ENCODE measurements around the gene CTTN. TPM values are rescaled to one million over a fixed set of nuclear protein-coding genes. Genes with fewer than 3 reads are reported as not detected.

CTTN gene
- polyA plus RNA-seq, 4 donors = 101 to 218 (median 122) TPM

DNA sequence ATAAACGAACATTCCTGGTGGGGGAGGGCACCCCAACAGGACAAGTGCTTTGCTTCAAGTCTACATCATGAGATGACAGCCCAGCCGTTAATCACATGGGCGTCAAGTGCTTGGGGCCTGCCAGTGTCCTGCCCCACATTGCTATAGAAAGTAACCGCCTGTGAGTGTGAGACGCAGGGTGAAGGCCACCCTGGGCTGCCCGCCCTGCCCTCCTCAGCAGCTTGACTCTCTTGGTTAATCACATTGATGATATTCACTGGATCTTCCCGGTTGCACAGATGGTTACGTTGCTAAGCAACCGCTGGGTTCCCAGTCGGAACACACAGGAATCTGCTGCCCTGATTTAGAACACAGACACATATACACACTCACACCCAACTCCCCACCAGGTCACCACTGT is 79.3 kb downstream of the CTTN start:
- 74 to 84% (median 80%) methylated on average over 10 of the region's 10 CpGs for WGBS, 3 donors
- Histone ChIP-seq H3K27me3 (ENCODE audit: control insufficient read depth in 3 of 3, insufficient read depth in 3 of 3, low read length in 3 of 3) (no peaks in the 10 kb centered on the region), H3K27ac (ENCODE audit: low read depth in 1 of 3, low read length in 2 of 3) (no peak overlapping the region), H3K4me1 (ENCODE audit: control insufficient read depth in 3 of 3, insufficient read depth in 2 of 3, low read depth in 1 of 3, low read length in 2 of 3) (no peaks in the 10 kb centered on the region), H3K36me3 (ENCODE audit: control insufficient read depth in 3 of 3, insufficient read depth in 2 of 3, low read depth in 1 of 3, low read length in 3 of 3) (peaks cover 0 to 50% (median 0%) of the 10 kb centered on the region in 3 donors), H3K9me3 (ENCODE audit: control insufficient read depth in 2 of 2, insufficient read depth in 1 of 2, low read depth in 1 of 2, low read length in 1 of 2) (no peaks in the 10 kb centered on the region), H3K4me3 (ENCODE audit: low read depth in 1 of 3, low read length in 3 of 3) (no peak overlapping the region)
- peak in 1 of 2 donors; percentile 14 for DNase-seq
- FAIRE-seq = no peak

DNA sequence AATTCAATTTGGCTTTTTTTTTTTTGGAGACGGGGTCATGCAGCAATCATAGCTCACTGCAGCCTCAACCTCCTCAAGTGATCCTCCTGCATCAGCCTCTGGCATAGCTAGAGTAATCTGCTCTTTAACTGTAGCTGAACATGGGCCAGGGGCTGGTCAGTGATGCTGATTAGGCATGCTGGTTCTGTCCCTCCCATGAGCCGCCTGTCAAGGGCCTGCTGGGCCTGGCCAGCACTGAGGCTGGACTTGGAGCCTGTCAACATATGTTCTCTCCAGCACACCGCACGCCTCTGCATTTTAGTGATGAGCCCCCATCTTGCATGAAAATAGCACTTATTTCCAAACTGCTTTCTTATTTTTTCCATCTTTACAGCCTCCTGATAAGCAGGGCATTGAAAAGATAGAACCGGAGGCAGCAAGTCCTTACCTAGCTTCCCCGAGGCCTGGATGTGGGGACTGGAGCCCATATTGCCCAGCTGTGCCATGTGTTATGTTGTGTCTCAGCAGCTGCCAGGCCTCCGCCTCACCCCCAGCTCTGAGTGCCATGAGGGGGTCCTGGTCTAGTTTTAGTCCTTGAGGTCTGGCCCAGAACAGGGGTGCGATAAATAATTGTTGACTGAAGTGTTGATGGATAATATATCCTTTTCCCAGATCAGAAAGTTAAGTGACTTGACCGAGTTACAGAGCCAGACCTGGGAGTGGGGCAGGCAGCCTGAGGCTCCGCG is 80.0 kb downstream of the CTTN start:
- H3K4me3 ChIP-seq (ENCODE audit: low read depth in 1 of 3, low read length in 3 of 3) = no peak overlapping the region
- H3K27ac ChIP-seq (ENCODE audit: low read depth in 1 of 3, low read length in 2 of 3) = no peak overlapping the region
- H3K27me3 ChIP-seq (ENCODE audit: control insufficient read depth in 3 of 3, insufficient read depth in 3 of 3, low read length in 3 of 3) = no peaks in the 10 kb centered on the region
- FAIRE-seq (no peak), DNase-seq (no peak)
- no peaks in the 10 kb centered on the region for H3K4me1 ChIP-seq (ENCODE audit: control insufficient read depth in 3 of 3, insufficient read depth in 2 of 3, low read depth in 1 of 3, low read length in 2 of 3)
- WGBS, 3 donors = 86 to 91% (median 89%) methylated on average over 11 of the region's 11 CpGs
- peaks cover 0 to 47% (median 0%) of the 10 kb centered on the region in 3 donors for H3K36me3 ChIP-seq (ENCODE audit: control insufficient read depth in 3 of 3, insufficient read depth in 2 of 3, low read depth in 1 of 3, low read length in 3 of 3)
- no peaks in the 10 kb centered on the region for H3K9me3 ChIP-seq (ENCODE audit: control insufficient read depth in 2 of 2, insufficient read depth in 1 of 2, low read depth in 1 of 2, low read length in 1 of 2)

DNA sequence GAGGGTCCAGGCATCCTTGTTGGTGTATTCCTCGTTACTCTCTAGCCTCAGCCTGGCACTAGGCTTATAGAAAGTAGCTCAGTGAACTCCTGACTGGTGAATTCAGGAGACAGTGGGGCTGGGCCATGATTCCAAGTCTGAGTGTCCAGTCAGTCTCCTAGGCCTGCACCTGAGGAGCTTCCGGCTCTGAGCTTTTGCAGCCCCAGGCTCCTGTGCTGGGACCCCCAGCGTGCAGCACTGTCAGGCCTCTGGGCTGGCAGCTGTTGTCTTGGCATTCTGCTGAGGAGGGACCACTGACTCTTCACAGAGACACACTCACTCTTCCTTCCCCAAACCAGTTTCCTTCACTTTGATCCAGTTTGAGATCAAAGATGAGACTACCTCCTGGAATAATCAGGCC is 82.4 kb downstream of the CTTN start:
- no peaks in the 10 kb centered on the region for H3K4me1 ChIP-seq (ENCODE audit: control insufficient read depth in 3 of 3, insufficient read depth in 2 of 3, low read depth in 1 of 3, low read length in 2 of 3)
- H3K9me3 ChIP-seq (ENCODE audit: control insufficient read depth in 2 of 2, insufficient read depth in 1 of 2, low read depth in 1 of 2, low read length in 1 of 2) = no peaks in the 10 kb centered on the region
- DNase-seq = no peak
- H3K27me3 ChIP-seq (ENCODE audit: control insufficient read depth in 3 of 3, insufficient read depth in 3 of 3, low read length in 3 of 3) = no peaks in the 10 kb centered on the region
- peaks cover 0 to 50% (median 0%) of the 10 kb centered on the region in 3 donors for H3K36me3 ChIP-seq (ENCODE audit: control insufficient read depth in 3 of 3, insufficient read depth in 2 of 3, low read depth in 1 of 3, low read length in 3 of 3)
- 88 to 91% (median 90%) methylated on average over 3 of the region's 3 CpGs for WGBS, 3 donors
- H3K4me3 ChIP-seq (ENCODE audit: low read depth in 1 of 3, low read length in 3 of 3) = no peak overlapping the region
- no peak for FAIRE-seq
- no peak overlapping the region for H3K27ac ChIP-seq (ENCODE audit: low read depth in 1 of 3, low read length in 2 of 3)

DNA sequence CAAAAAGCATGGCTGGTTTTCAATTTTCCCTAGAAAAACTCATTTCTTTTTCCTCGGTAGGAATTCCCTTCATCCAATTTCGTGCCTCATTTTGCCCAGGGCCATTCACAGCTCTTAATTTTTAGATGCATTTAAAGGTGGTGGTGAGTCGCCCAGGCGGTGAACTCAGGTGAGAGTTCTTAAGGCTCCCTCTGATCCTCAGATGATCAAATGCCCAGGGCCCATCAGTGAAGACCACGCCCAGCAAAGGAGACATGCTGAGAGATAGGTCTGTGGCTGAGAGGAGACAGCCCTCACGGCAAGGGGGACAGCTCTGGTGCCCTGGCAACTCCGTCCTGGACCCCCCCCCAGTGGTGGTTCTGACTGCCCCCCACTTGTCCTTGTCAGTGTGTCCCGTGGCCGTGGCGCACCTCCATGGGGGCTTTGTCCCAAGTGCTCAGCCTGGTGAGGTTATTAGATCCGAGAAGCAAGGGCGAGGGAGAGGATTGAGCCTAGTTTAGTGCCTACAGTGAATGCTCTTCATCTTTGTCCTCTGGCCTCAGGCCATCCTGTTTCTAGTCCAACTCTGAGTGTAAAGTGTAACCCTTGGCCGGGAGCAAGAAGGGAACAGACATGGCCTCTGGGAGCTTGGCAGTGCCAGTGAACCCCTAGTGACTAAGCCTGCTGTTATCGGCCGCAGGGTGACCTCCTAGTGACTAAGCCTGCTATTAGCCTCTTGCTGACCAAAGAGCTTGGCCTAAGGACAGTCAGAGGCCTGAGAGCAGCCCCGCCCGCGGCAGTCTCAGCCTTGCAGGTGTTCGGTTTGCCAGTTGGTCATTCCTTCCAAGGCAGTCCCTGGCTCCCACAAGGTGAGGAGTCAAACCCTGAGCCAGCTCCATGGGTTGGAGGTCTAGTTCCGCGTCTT is 83.5 kb downstream of the CTTN start:
- H3K4me1 ChIP-seq (ENCODE audit: control insufficient read depth in 3 of 3, insufficient read depth in 2 of 3, low read depth in 1 of 3, low read length in 2 of 3) = no peaks in the 10 kb centered on the region
- FAIRE-seq = no peak
- H3K27ac ChIP-seq (ENCODE audit: low read depth in 1 of 3, low read length in 2 of 3) = peak overlapping the region; percentile 29 to 73 (median 57)
- H3K27me3 ChIP-seq (ENCODE audit: control insufficient read depth in 3 of 3, insufficient read depth in 3 of 3, low read length in 3 of 3) = no peaks in the 10 kb centered on the region
- no peak overlapping the region for H3K4me3 ChIP-seq (ENCODE audit: low read depth in 1 of 3, low read length in 3 of 3)
- H3K9me3 ChIP-seq (ENCODE audit: control insufficient read depth in 2 of 2, insufficient read depth in 1 of 2, low read depth in 1 of 2, low read length in 1 of 2) = no peaks in the 10 kb centered on the region
- DNase-seq = peak; percentile 18 to 83
- peaks cover 0 to 58% (median 0%) of the 10 kb centered on the region in 3 donors for H3K36me3 ChIP-seq (ENCODE audit: control insufficient read depth in 3 of 3, insufficient read depth in 2 of 3, low read depth in 1 of 3, low read length in 3 of 3)
- WGBS, 3 donors = 81 to 87% (median 86%) methylated on average over 21 of the region's 21 CpGs

DNA sequence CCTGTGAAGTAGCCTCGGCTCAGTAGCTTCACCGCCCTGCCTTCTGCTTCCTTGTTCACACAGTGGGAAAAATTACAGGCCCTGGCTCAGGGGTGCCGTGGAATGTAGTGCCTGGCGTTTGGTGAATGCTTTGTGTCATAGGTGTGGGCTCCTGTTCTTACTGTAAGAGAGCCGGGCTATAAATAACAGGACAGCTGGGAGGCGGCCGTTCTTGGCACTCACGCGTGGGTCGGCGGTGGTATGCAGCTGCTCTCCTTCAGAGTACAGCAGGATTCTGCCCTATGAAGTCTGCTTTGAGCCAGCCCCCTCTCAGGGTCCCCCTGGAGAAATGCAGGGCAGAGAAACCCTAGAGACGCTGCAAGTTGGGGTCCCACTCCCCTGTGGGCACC is 84.2 kb downstream of the CTTN start:
- Histone ChIP-seq H3K36me3 (ENCODE audit: control insufficient read depth in 3 of 3, insufficient read depth in 2 of 3, low read depth in 1 of 3, low read length in 3 of 3) (peaks cover 0 to 61% (median 0%) of the 10 kb centered on the region in 3 donors), H3K27ac (ENCODE audit: low read depth in 1 of 3, low read length in 2 of 3) (peak overlapping the region; percentile 29 to 73 (median 57)), H3K9me3 (ENCODE audit: control insufficient read depth in 2 of 2, insufficient read depth in 1 of 2, low read depth in 1 of 2, low read length in 1 of 2) (no peaks in the 10 kb centered on the region), H3K27me3 (ENCODE audit: control insufficient read depth in 3 of 3, insufficient read depth in 3 of 3, low read length in 3 of 3) (no peaks in the 10 kb centered on the region), H3K4me3 (ENCODE audit: low read depth in 1 of 3, low read length in 3 of 3) (no peak overlapping the region), H3K4me1 (ENCODE audit: control insufficient read depth in 3 of 3, insufficient read depth in 2 of 3, low read depth in 1 of 3, low read length in 2 of 3) (no peaks in the 10 kb centered on the region)
- WGBS, 3 donors = 70 to 88% (median 87%) methylated on average over 12 of the region's 12 CpGs
- no peak for DNase-seq
- FAIRE-seq = no peak

DNA sequence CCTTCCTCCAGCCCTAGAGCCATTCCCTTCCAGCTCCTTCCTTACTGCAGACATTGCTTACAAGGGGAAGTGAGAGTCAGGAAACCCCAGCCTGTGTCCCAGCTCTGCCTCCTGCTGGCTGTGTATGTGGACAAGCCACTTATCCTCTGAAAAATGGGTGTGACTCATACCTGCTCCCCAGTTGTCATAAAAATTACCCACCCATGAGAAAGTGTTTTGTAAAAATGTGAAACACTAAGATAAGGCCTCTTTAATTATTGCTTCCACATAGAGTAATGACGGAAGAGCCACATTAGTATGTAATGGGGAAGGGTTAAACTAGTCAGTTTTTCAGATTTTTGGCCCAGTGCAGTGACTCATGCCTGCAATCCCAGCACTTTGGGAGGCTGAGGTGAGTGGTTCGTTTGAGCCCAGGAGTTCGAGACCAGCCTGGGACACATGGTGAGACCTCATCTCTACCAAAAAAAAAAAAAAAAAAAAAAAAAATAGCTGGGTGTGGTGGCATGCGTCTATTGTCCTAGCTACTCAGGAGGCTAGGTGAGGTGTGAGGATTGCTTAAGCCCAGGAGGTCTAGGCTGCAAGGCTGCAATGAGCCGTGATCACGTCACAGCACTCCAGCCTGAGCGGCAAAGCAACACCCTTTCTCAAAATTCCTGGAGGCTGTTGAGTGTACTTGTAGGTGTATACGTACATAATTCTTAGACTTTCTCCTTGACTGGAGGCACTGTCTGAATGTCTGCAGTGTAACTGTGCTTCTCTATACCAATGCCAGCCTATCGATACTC is 84.9 kb downstream of the CTTN start:
- FAIRE-seq = no peak
- H3K27me3 ChIP-seq (ENCODE audit: control insufficient read depth in 3 of 3, insufficient read depth in 3 of 3, low read length in 3 of 3) = no peaks in the 10 kb centered on the region
- no peaks in the 10 kb centered on the region for H3K4me1 ChIP-seq (ENCODE audit: control insufficient read depth in 3 of 3, insufficient read depth in 2 of 3, low read depth in 1 of 3, low read length in 2 of 3)
- H3K4me3 ChIP-seq (ENCODE audit: low read depth in 1 of 3, low read length in 3 of 3) = no peak overlapping the region
- H3K27ac ChIP-seq (ENCODE audit: low read depth in 1 of 3, low read length in 2 of 3) = peak overlapping the region in 2 of 3 donors; percentile 57 to 73
- H3K9me3 ChIP-seq (ENCODE audit: control insufficient read depth in 2 of 2, insufficient read depth in 1 of 2, low read depth in 1 of 2, low read length in 1 of 2) = no peaks in the 10 kb centered on the region
- WGBS, 3 donors = 83 to 87% (median 87%) methylated on average over 9 of the region's 9 CpGs
- peak; percentile 21 to 67 for DNase-seq
- peaks cover 0 to 65% (median 0%) of the 10 kb centered on the region in 3 donors for H3K36me3 ChIP-seq (ENCODE audit: control insufficient read depth in 3 of 3, insufficient read depth in 2 of 3, low read depth in 1 of 3, low read length in 3 of 3)

DNA sequence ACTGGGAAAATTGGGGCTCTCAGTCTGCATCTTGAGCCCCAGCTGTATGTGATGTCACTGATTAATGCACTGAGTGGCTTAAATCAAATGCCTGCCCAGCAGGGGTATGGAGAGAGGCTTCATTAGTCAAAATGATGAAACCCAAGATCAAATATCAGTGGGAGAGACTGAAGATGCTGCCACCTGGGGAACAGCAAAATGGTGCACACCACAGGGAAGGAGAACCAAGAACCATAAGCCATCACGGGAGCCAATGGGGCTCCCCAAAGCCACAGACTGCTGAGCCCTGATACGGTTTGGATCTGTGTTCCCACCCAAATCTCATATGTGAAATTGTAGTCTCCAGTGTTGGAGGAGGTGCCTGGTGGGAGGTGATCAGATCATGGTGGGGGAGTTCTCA is 85.6 kb downstream of the CTTN start:
- FAIRE-seq = no peak
- H3K36me3 ChIP-seq (ENCODE audit: control insufficient read depth in 3 of 3, insufficient read depth in 2 of 3, low read depth in 1 of 3, low read length in 3 of 3) = peaks cover 0 to 62% (median 0%) of the 10 kb centered on the region in 3 donors
- no peak overlapping the region for H3K4me3 ChIP-seq (ENCODE audit: low read depth in 1 of 3, low read length in 3 of 3)
- WGBS, 3 donors = 91 to 98% (median 92%) methylated on average over 2 of the region's 2 CpGs
- H3K27me3 ChIP-seq (ENCODE audit: control insufficient read depth in 3 of 3, insufficient read depth in 3 of 3, low read length in 3 of 3) = no peaks in the 10 kb centered on the region
- H3K9me3 ChIP-seq (ENCODE audit: control insufficient read depth in 2 of 2, insufficient read depth in 1 of 2, low read depth in 1 of 2, low read length in 1 of 2) = no peaks in the 10 kb centered on the region
- no peak overlapping the region for H3K27ac ChIP-seq (ENCODE audit: low read depth in 1 of 3, low read length in 2 of 3)
- no peaks in the 10 kb centered on the region for H3K4me1 ChIP-seq (ENCODE audit: control insufficient read depth in 3 of 3, insufficient read depth in 2 of 3, low read depth in 1 of 3, low read length in 2 of 3)
- DNase-seq = no peak

All from small intestine (tissue), 7 donors.